Psoas muscle (tissue), 8 donors: ENCODE results near the gene PPFIBP2. TPM values are rescaled to one million over a fixed set of nuclear protein-coding genes. Genes with fewer than 3 reads are reported as not detected.

ENCODE experiments used
- ATAC-seq, 4 donors: fragments of 200-7000 bp; cut with Tn5 transposase; one replicate each; pipeline ENCODE4 v1.9.1; 2020; ENCODE audit warnings: moderate library complexity in 3 of 4, mild to moderate bottlenecking in 2 of 4
- DNase-seq, 2 donors: peaks; one replicate each; pipeline ENCODE4 v3.0.0-alpha.2; 2020
- H3K27ac ChIP-seq: fragments of 200-600 bp; one replicate; pipeline ENCODE4 v1.8.0; 2022
- H3K27me3 ChIP-seq, 3 donors: fragments of 200-600 bp in 1 of 3; one replicate each; pipeline versions ENCODE4 v1.6.1 to v1.8.0; 2013 to 2022; ENCODE audit warnings: low read length in 2 of 3, mild to moderate bottlenecking in 2 of 3, moderate library complexity in 1 of 3; ENCODE audit not compliant: insufficient read depth in 3 of 3
- H3K36me3 ChIP-seq, 2 donors: fragments of 200-600 bp in 1 of 2; one replicate each; pipeline versions ENCODE4 v1.6.1 to v1.8.0; 2013 to 2022; ENCODE audit warnings: low read depth in 1 of 2, mild to moderate bottlenecking in 1 of 2, moderate library complexity in 1 of 2; ENCODE audit not compliant: insufficient read depth in 1 of 2
- H3K4me1 ChIP-seq: fragments of 200-600 bp; one replicate; pipeline ENCODE4 v1.8.0; 2022
- H3K4me3 ChIP-seq: fragments of 200-600 bp; one replicate; pipeline ENCODE4 v1.8.0; 2022; ENCODE audit warnings: mild to moderate bottlenecking
- H3K9me3 ChIP-seq: fragments of 200-600 bp; one replicate; pipeline ENCODE4 v1.8.0; 2022
- WGBS, 3 donors: extraction: QIAGEN DNeasy Blood & Tissue Kit; methylation state at CpG; one replicate each; pipeline versions ENCODE4 v1.1.6 to v1.1.7; 2013; 5-methylcytosine and 5-hydroxymethylcytosine counted together
- intact Hi-C, 2 donors: fragments of 100-400 bp; cut with DNase I; formaldehyde crosslinking; loops; one replicate each; pipeline versions ENCODE4 v1.11.0 to v1.14.2; 2022
- polyA plus RNA-seq, 3 donors: library from polyadenylated mRNA; stranded (reverse); fragments of 200-250 nt; gene quantifications; one replicate each; pipeline ENCODE4 v1.2.3, GENCODE V29; 2013
- total RNA-seq, 4 donors: library from RNA; stranded (reverse); fragmentation: NEBNext Ultra II Directional in 2 of 4; extraction: Animal tissue kit (Norgen Biotek cat#: 25700) in 2 of 4; gene quantifications; one replicate each; pipeline versions ENCODE4 v1.2.1 to v1.2.4, GENCODE V29; 2021 to 2023
- TF ChIP-seq, protein P1 (sequence below): fragments of 200-600 bp; IDR thresholded peaks from one replicate; pipeline ENCODE4 v1.8.0; 2022; ENCODE audit warnings: antibody characterized with exemption
- donor health status: healthy with polysubstance abuse.
- donor health status: DM: no; HTN: no; CAD: no; lungs with moderate emphysema.
- donor health status: Bipolar disorder and iron deficiency.
- donor health status: healthy.
- donor health status: DM: yes; HTN: yes; CAD: no.
- donor health status: DM: no; HTN: no; CAD: no.
- donor health status: DM: no; HTN: no; CAD: no.
- donor health status: DM: yes; HTN: yes; CAD: no.

The PPFIBP2 gene
- total and polyA plus RNA-seq, 7 donors: 7.4 to 54.8 (median 19.7) TPM

DNA sequence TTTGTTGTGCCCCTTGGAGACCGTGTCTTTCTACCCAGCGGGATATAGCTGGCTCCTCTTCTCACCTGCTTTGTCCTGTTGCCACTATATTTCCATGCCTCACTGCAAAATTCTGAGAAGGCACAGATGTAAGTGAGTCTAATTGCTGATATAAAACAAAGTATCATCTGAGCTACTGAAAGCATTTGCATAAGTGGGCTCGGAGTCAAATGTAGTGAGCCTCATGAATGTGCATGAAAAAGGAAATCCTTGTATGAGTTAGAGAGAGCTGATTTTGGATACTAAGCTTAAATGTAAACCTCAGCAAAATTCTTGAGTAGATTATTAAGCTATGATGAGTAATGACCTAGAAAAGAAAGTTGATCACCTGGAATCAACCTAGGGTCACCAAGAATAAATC lies 178.6 kb downstream of the PPFIBP2 start:
- Histone ChIP-seq H3K27me3 (no peaks in the 10 kb centered on the region), H3K36me3 (no peaks in the 10 kb centered on the region), H3K4me1 (peaks cover 10% of the 10 kb centered on the region), H3K4me3 (no peak overlapping the region), H3K9me3 (no peaks in the 10 kb centered on the region), H3K27ac (peak overlapping the region; percentile 44)
- 85 to 93% (median 90%) methylated on average over 3 of the region's 3 CpGs for WGBS, 3 donors
- ATAC-seq (peak in 2 of 4 donors; percentile 35 to 53), DNase-seq (no peak)
- intact Hi-C loops: no loop called here
- TF ChIP-seq, protein P1, sequence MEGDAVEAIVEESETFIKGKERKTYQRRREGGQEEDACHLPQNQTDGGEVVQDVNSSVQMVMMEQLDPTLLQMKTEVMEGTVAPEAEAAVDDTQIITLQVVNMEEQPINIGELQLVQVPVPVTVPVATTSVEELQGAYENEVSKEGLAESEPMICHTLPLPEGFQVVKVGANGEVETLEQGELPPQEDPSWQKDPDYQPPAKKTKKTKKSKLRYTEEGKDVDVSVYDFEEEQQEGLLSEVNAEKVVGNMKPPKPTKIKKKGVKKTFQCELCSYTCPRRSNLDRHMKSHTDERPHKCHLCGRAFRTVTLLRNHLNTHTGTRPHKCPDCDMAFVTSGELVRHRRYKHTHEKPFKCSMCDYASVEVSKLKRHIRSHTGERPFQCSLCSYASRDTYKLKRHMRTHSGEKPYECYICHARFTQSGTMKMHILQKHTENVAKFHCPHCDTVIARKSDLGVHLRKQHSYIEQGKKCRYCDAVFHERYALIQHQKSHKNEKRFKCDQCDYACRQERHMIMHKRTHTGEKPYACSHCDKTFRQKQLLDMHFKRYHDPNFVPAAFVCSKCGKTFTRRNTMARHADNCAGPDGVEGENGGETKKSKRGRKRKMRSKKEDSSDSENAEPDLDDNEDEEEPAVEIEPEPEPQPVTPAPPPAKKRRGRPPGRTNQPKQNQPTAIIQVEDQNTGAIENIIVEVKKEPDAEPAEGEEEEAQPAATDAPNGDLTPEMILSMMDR: no peak

DNA sequence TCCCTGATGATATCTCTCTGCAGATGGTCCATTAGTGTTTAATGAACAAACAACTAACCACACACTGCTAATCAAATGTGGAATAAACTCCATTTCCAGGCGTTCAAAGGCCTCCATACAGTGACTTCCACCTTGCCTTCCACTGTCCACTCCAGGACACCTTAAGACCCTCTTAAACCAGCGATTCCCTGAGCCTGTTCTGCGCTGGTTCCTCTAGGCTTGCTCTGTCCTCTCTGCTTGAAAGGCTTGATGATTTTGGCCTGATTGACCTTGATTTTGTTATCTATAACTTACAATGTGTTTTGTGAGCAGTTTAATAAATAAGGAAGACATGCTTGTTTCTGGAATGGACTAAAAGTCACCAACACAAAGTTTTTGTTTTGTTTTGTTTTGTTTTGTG lies 180.4 kb downstream of the PPFIBP2 start:
- intact Hi-C loops: no loop called here
- ATAC-seq: no peak
- TF ChIP-seq, protein P1: no peak
- DNase-seq: no peak
- Histone ChIP-seq H3K4me3 (peak overlapping the region; percentile 19), H3K36me3 (no peaks in the 10 kb centered on the region), H3K4me1 (peaks cover 10% of the 10 kb centered on the region), H3K27me3 (no peaks in the 10 kb centered on the region), H3K9me3 (no peaks in the 10 kb centered on the region), H3K27ac (no peak overlapping the region)
- 79 to 91% (median 86%) methylated on average over 3 of the region's 3 CpGs for WGBS, 3 donors

DNA sequence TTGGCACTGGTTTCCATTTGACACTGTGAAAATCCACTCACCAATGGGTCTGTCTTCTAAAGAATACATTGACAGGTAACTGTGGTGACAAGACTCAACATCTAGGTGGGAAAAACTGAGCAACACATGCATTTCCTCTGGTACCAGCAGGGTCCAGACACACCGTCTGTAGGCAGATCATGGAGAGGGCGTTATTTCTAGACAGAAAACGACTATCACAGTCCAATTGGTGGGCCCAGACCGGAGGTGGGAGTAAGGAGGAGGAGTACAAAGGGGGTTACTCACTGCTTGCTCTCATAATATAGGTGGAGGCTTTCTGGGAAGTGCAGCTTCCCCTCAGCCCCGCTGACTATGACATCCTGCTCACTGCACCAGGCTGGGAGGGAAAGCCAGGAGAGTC lies 182.6 kb downstream of the PPFIBP2 start:
- H3K4me1 ChIP-seq: peaks cover 10% of the 10 kb centered on the region
- H3K9me3 ChIP-seq: no peaks in the 10 kb centered on the region
- no peaks in the 10 kb centered on the region for H3K27me3 ChIP-seq
- TF ChIP-seq, protein P1: no peak
- no peaks in the 10 kb centered on the region for H3K36me3 ChIP-seq
- ATAC-seq (no peak), DNase-seq (no peak)
- 67 to 77% (median 73%) methylated on average over 5 of the region's 5 CpGs for WGBS, 3 donors
- no peak overlapping the region for H3K4me3 ChIP-seq
- H3K27ac ChIP-seq: no peak overlapping the region
- intact Hi-C loops: loop anchor here in 1 of 2 donors (5.0 kb wide), 1 partner anchor 599 kb away; no protein-coding TSS in a partner anchor

Other genes starting within 250 kb of the PPFIBP2 start
- 1 to 10 TPM; 1.1 to 7.2 (median 1.6) TPM for gene OLFML1, start 28.5 kb upstream of the PPFIBP2 start, total RNA-seq
- 1 to 10 TPM in 2 of 3 donors, under 1 TPM in 1; 0.81 to 1.5 (median 1.1) TPM for gene OLFML1, start 28.5 kb upstream of the PPFIBP2 start, polyA plus RNA-seq
- gene CYB5R2, start 159.5 kb downstream of the PPFIBP2 start, total RNA-seq: 1 to 10 TPM in 3 of 4 donors, under 1 TPM in 1; 0.40 to 1.8 (median 1.5) TPM
- gene CYB5R2, start 159.5 kb downstream of the PPFIBP2 start, polyA plus RNA-seq: 1 to 10 TPM in 2 of 3 donors, under 1 TPM in 1; 0.76 to 2.0 (median 1.3) TPM
- not detected for gene OVCH2, start 192.5 kb downstream of the PPFIBP2 start, total RNA-seq
- gene OVCH2, start 192.5 kb downstream of the PPFIBP2 start, polyA plus RNA-seq: not detected